HepG2 (cell line): ENCODE measurements around the gene FXYD4. TPM values are rescaled to one million over a fixed set of nuclear protein-coding genes. Genes with fewer than 3 reads are reported as not detected.

ENCODE experiments used
- ATAC-seq: fragments of 200-7000 bp; cut with Tn5 transposase; 3 replicates; pipeline ENCODE4 v1.9.1; 2020; ENCODE audit warnings: mild to moderate bottlenecking, moderate library complexity
- BruUV-seq: library from RNA; stranded (reverse); fragments of 400-500 nt; replicated peaks from 2 replicates; lab custom pipeline; 2021; lab: Mats Ljungman, UMichigan
- CTCF ChIA-PET: fragments of 300-600 bp; formaldehyde crosslinking; extraction: SDS; loops from one replicate; lab custom pipeline; 2021; ENCODE audit warnings: low total read pairs, inconsistent platforms, low intra/inter-chr PET ratio; lab: Yijun Ruan, JAX
- POLR2A ChIA-PET: fragments of 350-600 bp; sonication (Branson Sonifier 250); formaldehyde crosslinking; loops from one replicate; lab custom pipeline; 2020; ENCODE audit warnings: antibody characterized with exemption, inconsistent platforms; lab: Yijun Ruan, JAX
- DNase-seq: peaks from one replicate; pipeline ENCODE4 v3.0.0-alpha.2; 2015; ENCODE audit warnings: low spot score
- FAIRE-seq: peaks from 3 replicates; lab custom pipeline; 2011; peaks lifted over from hg19 to GRCh38; lab: Jason Lieb, UNC
- H2AFZ ChIP-seq: one replicate; pipeline ENCODE4 v1.6.1; 2011; ENCODE audit warnings: low read length, inconsistent platforms
- H3K27ac ChIP-seq: fragments of 300-600 bp; 3 replicates; pipeline ENCODE4 v1.8.0; 2011; ENCODE audit warnings: mixed run types, mild to moderate bottlenecking, mixed read lengths, low read length, inconsistent platforms; ENCODE audit not compliant: insufficient read depth; ENCODE audit errors: extremely low read length
- H3K27me3 ChIP-seq, 2 experiments: fragments of 200-600 bp in 1 of 2; 2 replicates in 1 of 2; 3 replicates in 1 of 2; pipeline versions ENCODE4 v1.6.0 to v1.8.0; 2011; ENCODE audit warnings: low read length in 2 of 2, mild to moderate bottlenecking in 2 of 2, moderate library complexity in 2 of 2, inconsistent platforms in 1 of 2; ENCODE audit not compliant: insufficient read depth in 2 of 2, control insufficient read depth in 1 of 2
- H3K36me3 ChIP-seq, 2 experiments: fragments of 200-600 bp in 1 of 2; replicated peaks in 1 of 2; 2 replicates in 1 of 2; 3 replicates in 1 of 2; pipeline versions ENCODE4 v1.5.1 to v1.8.0; 2011; ENCODE audit warnings: low read length in 2 of 2, inconsistent platforms in 1 of 2; ENCODE audit not compliant: insufficient read depth in 2 of 2, control insufficient read depth in 1 of 2
- H3K4me1 ChIP-seq: 2 replicates; pipeline ENCODE4 v1.5.1; 2012; ENCODE audit warnings: low read length, inconsistent platforms; ENCODE audit not compliant: insufficient read depth
- H3K4me2 ChIP-seq: 2 replicates; pipeline ENCODE4 v1.6.0; 2011; ENCODE audit warnings: low read depth, low read length, inconsistent platforms
- H3K4me3 ChIP-seq, 3 experiments: fragments of 200-600 bp in 1 of 3; sonication (generic), shearing (Covaris generic) in 1 of 3; replicated peaks in 1 of 3; 2 replicates each; pipeline ENCODE4 v1.5.1; 2011 to 2016; ENCODE audit warnings: low read length in 3 of 3, inconsistent platforms in 2 of 3, low read depth in 2 of 3, mild to moderate bottlenecking in 2 of 3, control low read depth in 1 of 3, mixed read lengths in 1 of 3; ENCODE audit not compliant: insufficient read depth in 1 of 3
- H3K79me2 ChIP-seq: one replicate; pipeline ENCODE4 v1.6.1; 2011; ENCODE audit warnings: low read length, inconsistent platforms; ENCODE audit not compliant: insufficient read depth
- H3K9ac ChIP-seq: 2 replicates; pipeline ENCODE4 v1.6.0; 2011; ENCODE audit warnings: mild to moderate bottlenecking, low read depth, low read length, inconsistent platforms; ENCODE audit not compliant: insufficient read depth
- H3K9me3 ChIP-seq: 2 replicates; pipeline ENCODE4 v1.5.1; 2012; ENCODE audit warnings: mild to moderate bottlenecking, low read length
- H4K20me1 ChIP-seq: 2 replicates; pipeline ENCODE4 v1.6.0; 2011; ENCODE audit warnings: inconsistent platforms, mild to moderate bottlenecking, low read length, moderate library complexity; ENCODE audit not compliant: insufficient read depth
- BATF2 ChIP-seq: sonication (generic); formaldehyde crosslinking; IDR thresholded peaks from 2 replicates; pipeline ENCODE4 v1.8.0; 2022; ENCODE audit warnings: mild to moderate bottlenecking, missing genetic modification reagents, moderate library complexity
- CREM ChIP-seq, 2 experiments: sonication (generic) in 1 of 2; formaldehyde crosslinking in 1 of 2; IDR thresholded peaks; 2 replicates each; pipeline versions ENCODE4 v1.4.0 to v1.6.1; 2016 to 2020; ENCODE audit warnings: antibody characterized with exemption in 1 of 2, mild to moderate bottlenecking in 1 of 2, missing genetic modification reagents in 1 of 2
- GATAD2A ChIP-seq: IDR thresholded peaks from 2 replicates; pipeline ENCODE4 v1.6.1; 2016
- IRF1 ChIP-seq: sonication (generic); formaldehyde crosslinking; IDR thresholded peaks from 2 replicates; pipeline ENCODE4 v1.4.0; 2020; ENCODE audit warnings: low read depth, mild to moderate bottlenecking, missing genetic modification reagents
- IRF2 ChIP-seq: IDR thresholded peaks from 2 replicates; pipeline ENCODE4 v1.6.1; 2018; ENCODE audit warnings: missing genetic modification reagents, missing compliant biosample characterization
- KLF16 ChIP-seq, 2 experiments: sonication (generic) in 1 of 2; formaldehyde crosslinking in 1 of 2; IDR thresholded peaks; 2 replicates each; pipeline versions ENCODE4 v1.6.1 to v1.8.0; 2016 to 2023; ENCODE audit warnings: missing genetic modification reagents in 2 of 2, missing compliant biosample characterization in 1 of 2
- PBX3 ChIP-seq: sonication (generic); formaldehyde crosslinking; IDR thresholded peaks from 2 replicates; pipeline ENCODE4 v1.8.1; 2023; ENCODE audit warnings: missing genetic modification reagents, inconsistent platforms, borderline replicate concordance
- PHF5A ChIP-seq: IDR thresholded peaks from one replicate; pipeline ENCODE4 v1.6.1; 2018; ENCODE audit warnings: low read depth, missing genetic modification reagents; ENCODE audit not compliant: unreplicated experiment
- RBM22 ChIP-seq: fragments of 200-400 bp; formaldehyde crosslinking; optimal IDR thresholded peaks from 2 replicates; pipeline ENCODE3; 2017; ENCODE audit warnings: mild to moderate bottlenecking, low read length, moderate library complexity
- SOX13 ChIP-seq, 3 experiments: fragments of 450-650 bp in 1 of 3; sonication (generic) in 1 of 3; formaldehyde crosslinking in 1 of 3; IDR thresholded peaks in 2 of 3; conservative IDR thresholded peaks in 1 of 3; 2 replicates each; pipeline versions ENCODE4 v1.5.0 to v1.6.1; 2016 to 2020; ENCODE audit warnings: antibody characterized with exemption in 1 of 3, mild to moderate bottlenecking in 1 of 3, missing compliant biosample characterization in 1 of 3, missing genetic modification reagents in 1 of 3, moderate library complexity in 1 of 3
- ZBTB34 ChIP-seq: sonication (generic); formaldehyde crosslinking; IDR thresholded peaks from 2 replicates; pipeline ENCODE4 v1.8.0; 2022; ENCODE audit warnings: mild to moderate bottlenecking, missing genetic modification reagents
- WGBS: methylation state at CpG from one replicate; pipeline ENCODE4 v1.1.6; 2017; ENCODE audit warnings: low lambda C conversion rate; 5-methylcytosine and 5-hydroxymethylcytosine counted together
- in situ Hi-C: cut with HindIII; loops from 2 replicates; pipeline ENCODE4 v1.10.0; 2017; ENCODE audit warnings: low pct_unique_long_range_greater_than_20kb; ENCODE audit not compliant: extremely low pct_ligation_motif_present
- intact Hi-C: fragments of 100-400 bp; cut with micrococcal nuclease; formaldehyde crosslinking; loops from one replicate; pipeline ENCODE4 v1.10.0; 2022; ENCODE audit not compliant: unreplicated experiment
- polyA plus RNA-seq, 8 experiments: library from polyadenylated mRNA; depleted of rRNA in 3 of 8; stranded (reverse) in 7 of 8; unstranded in 1 of 8; fragments of >200 nt; fragmentation: Illumina TruSeq in 4 of 8; extraction: Trizol in 4 of 8; gene quantifications; 2 replicates each; pipeline versions ENCODE4 v1.2.1 to v1.2.3, GENCODE V29; 2011 to 2016; ENCODE audit warnings: low read depth in 4 of 8, missing spikeins in 1 of 8, mixed read lengths in 1 of 8; ENCODE audit not compliant: insufficient read depth in 1 of 8
- total RNA-seq, 5 experiments: library from RNA; depleted of rRNA; stranded (reverse); fragments of >200 nt; fragmentation: Illumina TruSeq; extraction: Trizol; gene quantifications; 2 replicates each; pipeline ENCODE4 v1.2.3, GENCODE V29; 2016; ENCODE audit warnings: low read depth in 1 of 5

FXYD4 gene
- total and polyA plus RNA-seq, 2 of the 13 experiments (the other 11 are each of a cell fraction or from before 2014, with no cell fraction given) = not detected

GRCh38 chr10:43399320-43400310 is 28.2 kb downstream of the FXYD4 start (continued):
- TF ChIP-seq KLF16 (CRISPR knock-in tag; IDR thresholded peaks at IDR 0.05) = peak in 1 of 2 experiments; percentile 60; a peak in 1 of 4 replicates
- TF ChIP-seq ZBTB34 (CRISPR knock-in tag) = peak; percentile 68; the same call in 1 of the 2 replicates
- peak; percentile 97 for TF ChIP-seq GATAD2A (CRISPR knock-in tag)
- no peak for TF ChIP-seq IRF2 (CRISPR knock-in tag)
- no peak for TF ChIP-seq IRF1 (CRISPR knock-in tag)
- TF ChIP-seq CREM (IDR thresholded peaks at IDR 0.05) = peak; percentile 42; the same call in 1 of the 2 replicates
- no peak for TF ChIP-seq CREM (CRISPR knock-in tag; IDR thresholded peaks at IDR 0.05)
- TF ChIP-seq SOX13 (IDR thresholded peaks at IDR 0.05) = peak; percentile 51; the same call in 1 of the 2 replicates
- TF ChIP-seq SOX13 (CRISPR knock-in tag; conservative IDR thresholded peaks at IDR 0.05 in 1 of 2, IDR thresholded peaks at IDR 0.05 in 1 of 2) = peak in 1 of 2 experiments; percentile 79; a peak in 2 of 4 replicates

GRCh38 chr10:43401627-43402026 is 30.2 kb downstream of the FXYD4 start:
- Histone ChIP-seq H3K4me3 (no peak overlapping the region), H3K36me3 (peaks cover 0 to 13% of the 10 kb centered on the region in 2 experiments; a peak in 2 of 5 replicates), H3K4me2 (peak overlapping the region; percentile 45), H3K27me3 (no peaks in the 10 kb centered on the region), H4K20me1 (peaks cover 87% of the 10 kb centered on the region), H3K9me3 (no peaks in the 10 kb centered on the region), H3K4me1 (peaks cover 87% of the 10 kb centered on the region), H3K27ac (no peak overlapping the region), H3K9ac (no peak overlapping the region), H2AFZ (no peak overlapping the region), H3K79me2 (peaks cover 91% of the 10 kb centered on the region)
- WGBS = 65% methylated on average over 2 of the region's 2 CpGs
- FAIRE-seq = no peak
- in situ Hi-C loops (loop anchor here (25.0 kb wide), 1 partner anchor 1561 kb away; the partner anchor contains the start of gene RASSF4), intact Hi-C loops (no loop called here)
- TF ChIP-seq PHF5A (CRISPR knock-in tag) = no peak
- no peak for TF ChIP-seq BATF2 (CRISPR knock-in tag)
- no peak for TF ChIP-seq PBX3 (CRISPR knock-in tag)
- TF ChIP-seq RBM22 = peak; percentile 90
- ChIA-PET POLR2A (interaction anchor here (1.1 to 1.2 kb wide), 2 partner anchors 18 to 35 kb away, joined by 3 read pairs; partner anchors contain the start of gene ZNF487), CTCF (no interaction called here)
- ATAC-seq = no peak
- DNase-seq = no peak
- BruUV-seq = no TSS peak
